Measurements from ENCODE around the gene NOC4L.

DNA sequence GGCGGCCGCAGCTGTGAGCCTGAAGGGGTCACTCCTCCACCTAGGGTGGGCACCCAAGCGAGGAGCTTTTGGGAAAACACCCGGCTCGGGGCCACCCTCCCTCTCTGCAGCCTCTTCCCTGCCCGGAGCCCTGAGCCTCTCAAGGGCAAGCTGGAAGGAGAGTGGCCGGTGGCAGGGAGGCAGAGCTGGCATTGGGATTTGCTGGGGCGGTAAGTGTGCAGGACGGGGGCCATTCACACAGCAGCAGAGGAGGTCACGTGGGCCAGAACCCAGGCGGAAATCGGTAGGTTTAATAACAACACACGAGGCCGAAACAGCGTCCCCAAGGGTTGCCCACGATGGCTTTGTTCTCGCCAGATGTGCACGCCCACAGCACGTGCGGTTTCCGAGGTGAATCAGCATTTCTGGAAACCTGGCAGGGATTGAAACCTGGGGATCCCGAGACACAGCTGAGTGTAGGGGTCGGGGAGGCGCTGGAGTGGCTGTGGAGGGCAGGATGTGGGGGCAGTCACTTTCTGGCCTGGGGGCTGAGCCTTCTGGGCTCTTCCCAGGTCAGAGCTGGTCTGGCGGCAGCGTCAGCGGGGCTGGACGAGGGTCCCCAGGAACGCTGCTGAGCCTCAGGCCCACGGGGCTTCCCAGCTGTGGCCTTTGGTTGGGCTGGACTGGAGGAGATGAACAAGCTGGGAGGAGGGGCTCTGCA lies 23.5 kb downstream of the NOC4L start:
- TF ChIP-seq, protein P1, sequence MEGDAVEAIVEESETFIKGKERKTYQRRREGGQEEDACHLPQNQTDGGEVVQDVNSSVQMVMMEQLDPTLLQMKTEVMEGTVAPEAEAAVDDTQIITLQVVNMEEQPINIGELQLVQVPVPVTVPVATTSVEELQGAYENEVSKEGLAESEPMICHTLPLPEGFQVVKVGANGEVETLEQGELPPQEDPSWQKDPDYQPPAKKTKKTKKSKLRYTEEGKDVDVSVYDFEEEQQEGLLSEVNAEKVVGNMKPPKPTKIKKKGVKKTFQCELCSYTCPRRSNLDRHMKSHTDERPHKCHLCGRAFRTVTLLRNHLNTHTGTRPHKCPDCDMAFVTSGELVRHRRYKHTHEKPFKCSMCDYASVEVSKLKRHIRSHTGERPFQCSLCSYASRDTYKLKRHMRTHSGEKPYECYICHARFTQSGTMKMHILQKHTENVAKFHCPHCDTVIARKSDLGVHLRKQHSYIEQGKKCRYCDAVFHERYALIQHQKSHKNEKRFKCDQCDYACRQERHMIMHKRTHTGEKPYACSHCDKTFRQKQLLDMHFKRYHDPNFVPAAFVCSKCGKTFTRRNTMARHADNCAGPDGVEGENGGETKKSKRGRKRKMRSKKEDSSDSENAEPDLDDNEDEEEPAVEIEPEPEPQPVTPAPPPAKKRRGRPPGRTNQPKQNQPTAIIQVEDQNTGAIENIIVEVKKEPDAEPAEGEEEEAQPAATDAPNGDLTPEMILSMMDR (IDR thresholded peaks at IDR 0.05; ENCODE audit: low read length) = no peak
- TF ChIP-seq EZH2 (IDR thresholded peaks at IDR 0.05; ENCODE audit: borderline replicate concordance, low read length) = no peak
